IMR-90 (cell line): ENCODE data around the gene SLC38A1. TPM values are rescaled to one million over a fixed set of nuclear protein-coding genes. Genes with fewer than 3 reads are reported as not detected.
A peak's percentile ranks its signal among the peaks of the same experiment; 100 is the strongest.

Source experiments
- ATAC-seq: fragments of 200-7000 bp; cut with Tn5 transposase; 2 replicates; pipeline ENCODE4 v1.9.1; 2020; ENCODE audit warnings: low read depth, mild to moderate bottlenecking, moderate library complexity
- BruUV-seq: library from RNA; stranded (reverse); fragments of 400-500 nt; replicated peaks from 2 replicates; lab custom pipeline; 2021; lab: Mats Ljungman, UMichigan
- CTCF ChIA-PET: fragments of 300-600 bp; formaldehyde crosslinking; extraction: SDS; loops from one replicate; lab custom pipeline; 2021; ENCODE audit warnings: antibody characterized with exemption; lab: Yijun Ruan, JAX
- POLR2A ChIA-PET: fragments of 300-600 bp; sonication (Branson Sonifier 250); formaldehyde crosslinking; loops from one replicate; lab custom pipeline; 2022; ENCODE audit warnings: antibody characterized with exemption; ENCODE audit not compliant: unreplicated experiment; lab: Charles Lee
- DNase-seq: peaks from one replicate; pipeline ENCODE4 v3.0.0; 2013
- H2AFZ ChIP-seq: replicated peaks from 2 replicates; pipeline ENCODE3; 2013; ENCODE audit warnings: low read length, mild to moderate bottlenecking; ENCODE audit not compliant: poor library complexity
- H2AK5ac ChIP-seq: 2 replicates; pipeline ENCODE4 v1.6.1; 2013; ENCODE audit warnings: low read depth, low read length, inconsistent platforms
- H2AK9ac ChIP-seq: replicated peaks from 2 replicates; pipeline ENCODE3; 2013; ENCODE audit warnings: mild to moderate bottlenecking, low read depth, low read length, moderate library complexity; ENCODE audit not compliant: poor library complexity
- H2BK120ac ChIP-seq: 2 replicates; pipeline ENCODE4 v1.6.1; 2013; ENCODE audit warnings: low read depth, low read length, inconsistent platforms
- H2BK15ac ChIP-seq: 3 replicates; pipeline ENCODE4 v1.6.1; 2013; ENCODE audit warnings: low read depth, low read length, inconsistent platforms
- H2BK20ac ChIP-seq: 2 replicates; pipeline ENCODE4 v1.6.1; 2013; ENCODE audit warnings: low read depth, mild to moderate bottlenecking, inconsistent platforms, low read length, moderate library complexity
- H2BK5ac ChIP-seq: 2 replicates; pipeline ENCODE4 v1.6.1; 2013; ENCODE audit warnings: mild to moderate bottlenecking, low read depth, low read length, inconsistent platforms; ENCODE audit not compliant: poor library complexity, severe bottlenecking
- H3K14ac ChIP-seq: replicated peaks from 2 replicates; pipeline ENCODE4 v1.6.1; 2013; ENCODE audit warnings: low read depth, low read length, inconsistent platforms
- H3K18ac ChIP-seq: 2 replicates; pipeline ENCODE4 v1.6.1; 2013; ENCODE audit warnings: low read depth, low read length, control low read depth
- H3K23ac ChIP-seq: 2 replicates; pipeline ENCODE4 v1.6.1; 2013; ENCODE audit warnings: low read depth, low read length, inconsistent platforms
- H3K27ac ChIP-seq: 2 replicates; pipeline ENCODE4 v1.5.1; 2013; ENCODE audit warnings: mild to moderate bottlenecking, control low read depth, low read length; ENCODE audit not compliant: insufficient read depth
- H3K27me3 ChIP-seq: 2 replicates; pipeline ENCODE4 v1.6.1; 2013; ENCODE audit warnings: low read length; ENCODE audit not compliant: control insufficient read depth, insufficient read depth
- H3K36me3 ChIP-seq: 2 replicates; pipeline ENCODE4 v1.6.1; 2013; ENCODE audit warnings: low read length, mixed read lengths; ENCODE audit not compliant: control insufficient read depth, insufficient read depth
- H3K4ac ChIP-seq: 2 replicates; pipeline ENCODE4 v1.6.1; 2013; ENCODE audit warnings: low read depth, low read length, inconsistent platforms
- H3K4me1 ChIP-seq: 2 replicates; pipeline ENCODE4 v1.6.1; 2013; ENCODE audit warnings: low read length, mixed read lengths; ENCODE audit not compliant: control insufficient read depth, insufficient read depth
- H3K4me2 ChIP-seq: 2 replicates; pipeline ENCODE4 v1.6.1; 2013; ENCODE audit warnings: low read depth, mild to moderate bottlenecking, control low read depth, low read length, moderate library complexity
- H3K4me3 ChIP-seq: 2 replicates; pipeline ENCODE4 v1.5.1; 2013; ENCODE audit warnings: low read depth, mild to moderate bottlenecking, control low read depth, low read length, moderate library complexity; ENCODE audit not compliant: insufficient read depth
- H3K56ac ChIP-seq: 2 replicates; pipeline ENCODE4 v1.6.1; 2013; ENCODE audit warnings: low read length, inconsistent platforms; ENCODE audit not compliant: insufficient read depth; ENCODE audit errors: extremely low read depth
- H3K79me1 ChIP-seq, 2 experiments: 2 replicates each; pipeline ENCODE4 v1.6.1; 2013; ENCODE audit warnings: low read length in 2 of 2, inconsistent platforms in 1 of 2, low read depth in 1 of 2
- H3K9ac ChIP-seq: 2 replicates; pipeline ENCODE4 v1.6.1; 2013; ENCODE audit warnings: low read depth, low read length, control low read depth
- H3K9me1 ChIP-seq: 2 replicates; pipeline ENCODE4 v1.6.1; 2013; ENCODE audit warnings: low read length, inconsistent platforms; ENCODE audit not compliant: insufficient read depth
- H3K9me3 ChIP-seq: 2 replicates; pipeline ENCODE4 v1.6.1; 2013; ENCODE audit warnings: low read length; ENCODE audit not compliant: control insufficient read depth, insufficient read depth
- H4K20me1 ChIP-seq: 2 replicates; pipeline ENCODE4 v1.6.1; 2013; ENCODE audit warnings: low read length, inconsistent platforms; ENCODE audit not compliant: insufficient read depth
- H4K5ac ChIP-seq: 2 replicates; pipeline ENCODE4 v1.6.1; 2013; ENCODE audit warnings: mild to moderate bottlenecking, low read depth, low read length, control low read depth
- H4K8ac ChIP-seq, 2 experiments: 2 replicates each; pipeline ENCODE4 v1.6.1; 2013; ENCODE audit warnings: low read depth in 2 of 2, low read length in 2 of 2, control low read depth in 1 of 2, inconsistent platforms in 1 of 2
- H4K91ac ChIP-seq: 2 replicates; pipeline ENCODE4 v1.6.1; 2013; ENCODE audit warnings: low read depth, low read length, inconsistent platforms; ENCODE audit not compliant: insufficient read depth
- CHD1 ChIP-seq: IDR thresholded peaks from 2 replicates; pipeline ENCODE4 v1.6.1; 2012; ENCODE audit warnings: low read depth, low read length, improper control_type of control experiment
- MAFK ChIP-seq: IDR thresholded peaks from 2 replicates; pipeline ENCODE4 v1.6.1; 2012; ENCODE audit warnings: low read depth, low read length, improper control_type of control experiment
- MAZ ChIP-seq: IDR thresholded peaks from 2 replicates; pipeline ENCODE4 v1.6.1; 2012; ENCODE audit warnings: low read depth, mild to moderate bottlenecking, low read length, improper control_type of control experiment, moderate library complexity, borderline replicate concordance
- MXI1 ChIP-seq: IDR thresholded peaks from 2 replicates; pipeline ENCODE4 v1.6.1; 2012; ENCODE audit warnings: low read depth, mild to moderate bottlenecking, low read length, moderate library complexity, borderline replicate concordance
- NFE2L2 ChIP-seq: fragments of 150-350 bp; IDR thresholded peaks from 2 replicates; pipeline ENCODE4 v1.6.1; 2016; ENCODE audit warnings: low read depth, mild to moderate bottlenecking, low read length
- POLR2A ChIP-seq: IDR thresholded peaks from 2 replicates; pipeline ENCODE4 v1.6.1; 2012; ENCODE audit warnings: mild to moderate bottlenecking, low read depth, low read length
- RCOR1 ChIP-seq: IDR thresholded peaks from 2 replicates; pipeline ENCODE4 v1.6.1; 2012; ENCODE audit warnings: mild to moderate bottlenecking, low read length, improper control_type of control experiment; ENCODE audit not compliant: insufficient replicate concordance
- RFX5 ChIP-seq: IDR thresholded peaks from 2 replicates; pipeline ENCODE4 v1.8.0; 2012; ENCODE audit warnings: low read depth, mild to moderate bottlenecking, low read length, moderate library complexity
- WGBS, 2 experiments: methylation state at CpG; one replicate each; pipeline versions ENCODE4 v1.1.5 to v1.1.7; 2013; ENCODE audit warnings: missing lambda C conversion rate in 2 of 2; ENCODE audit not compliant: insufficient read length in 1 of 2; ENCODE audit errors: extremely low coverage in 2 of 2; 5-methylcytosine and 5-hydroxymethylcytosine counted together
- dilution Hi-C: fragments of 300-500 bp; cut with HindIII; formaldehyde crosslinking; loops from one replicate; pipeline ENCODE4 v1.14.3; 2018; ENCODE audit warnings: low sequenced_read_pairs; ENCODE audit not compliant: unreplicated experiment
- in situ Hi-C: fragments of 300-500 bp; cut with MboI; formaldehyde crosslinking; loops from 3 replicates; pipeline ENCODE4 v1.14.3; 2019; ENCODE audit warnings: low sequenced_read_pairs, inconsistent platforms, mixed read lengths
- intact Hi-C: fragments of 100-400 bp; cut with micrococcal nuclease; formaldehyde crosslinking; loops from 2 replicates; pipeline ENCODE4 v1.10.0; 2022
- polyA plus RNA-seq, 3 experiments: library from polyadenylated mRNA; depleted of rRNA; stranded (reverse); fragments of >200 nt; gene quantifications; 2 replicates each; pipeline ENCODE4 v1.2.3, GENCODE V29; 2012; ENCODE audit warnings: low replicate concordance in 1 of 3
- total RNA-seq: library from RNA; depleted of rRNA; stranded (reverse); fragments of >200 nt; gene quantifications from 2 replicates; pipeline ENCODE4 v1.2.3, GENCODE V29; 2012
- TF ChIP-seq, protein P1 (sequence below): conservative IDR thresholded peaks from 2 replicates; pipeline ENCODE4 v1.5.1; 2012; ENCODE audit warnings: mild to moderate bottlenecking, low read depth, low read length, improper control_type of control experiment
- TF ChIP-seq, protein P2 (sequence below): fragments of 150-350 bp; IDR thresholded peaks from 2 replicates; pipeline ENCODE4 v1.6.1; 2016; ENCODE audit warnings: low read depth, mild to moderate bottlenecking, low read length, moderate library complexity, borderline replicate concordance

The SLC38A1 gene
- total and polyA plus RNA-seq, 2 of the 4 experiments (the other 2 are of a cell fraction), result 22.8 to 61.5 TPM

- H3K27me3 ChIP-seq, result no peaks in the 10 kb centered on the region
- POLR2A ChIA-PET, result no interaction called here
- H4K8ac ChIP-seq, result no peak overlapping the region
- no peak for TF ChIP-seq CHD1
- no peak for TF ChIP-seq MXI1
- TF ChIP-seq, protein P1, sequence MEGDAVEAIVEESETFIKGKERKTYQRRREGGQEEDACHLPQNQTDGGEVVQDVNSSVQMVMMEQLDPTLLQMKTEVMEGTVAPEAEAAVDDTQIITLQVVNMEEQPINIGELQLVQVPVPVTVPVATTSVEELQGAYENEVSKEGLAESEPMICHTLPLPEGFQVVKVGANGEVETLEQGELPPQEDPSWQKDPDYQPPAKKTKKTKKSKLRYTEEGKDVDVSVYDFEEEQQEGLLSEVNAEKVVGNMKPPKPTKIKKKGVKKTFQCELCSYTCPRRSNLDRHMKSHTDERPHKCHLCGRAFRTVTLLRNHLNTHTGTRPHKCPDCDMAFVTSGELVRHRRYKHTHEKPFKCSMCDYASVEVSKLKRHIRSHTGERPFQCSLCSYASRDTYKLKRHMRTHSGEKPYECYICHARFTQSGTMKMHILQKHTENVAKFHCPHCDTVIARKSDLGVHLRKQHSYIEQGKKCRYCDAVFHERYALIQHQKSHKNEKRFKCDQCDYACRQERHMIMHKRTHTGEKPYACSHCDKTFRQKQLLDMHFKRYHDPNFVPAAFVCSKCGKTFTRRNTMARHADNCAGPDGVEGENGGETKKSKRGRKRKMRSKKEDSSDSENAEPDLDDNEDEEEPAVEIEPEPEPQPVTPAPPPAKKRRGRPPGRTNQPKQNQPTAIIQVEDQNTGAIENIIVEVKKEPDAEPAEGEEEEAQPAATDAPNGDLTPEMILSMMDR, result no peak
- TF ChIP-seq MAZ, result no peak
- TF ChIP-seq RFX5, result no peak
- no peak for TF ChIP-seq POLR2A
- TF ChIP-seq, protein P2, sequence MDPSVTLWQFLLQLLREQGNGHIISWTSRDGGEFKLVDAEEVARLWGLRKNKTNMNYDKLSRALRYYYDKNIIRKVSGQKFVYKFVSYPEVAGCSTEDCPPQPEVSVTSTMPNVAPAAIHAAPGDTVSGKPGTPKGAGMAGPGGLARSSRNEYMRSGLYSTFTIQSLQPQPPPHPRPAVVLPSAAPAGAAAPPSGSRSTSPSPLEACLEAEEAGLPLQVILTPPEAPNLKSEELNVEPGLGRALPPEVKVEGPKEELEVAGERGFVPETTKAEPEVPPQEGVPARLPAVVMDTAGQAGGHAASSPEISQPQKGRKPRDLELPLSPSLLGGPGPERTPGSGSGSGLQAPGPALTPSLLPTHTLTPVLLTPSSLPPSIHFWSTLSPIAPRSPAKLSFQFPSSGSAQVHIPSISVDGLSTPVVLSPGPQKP, result no peak
- TF ChIP-seq NFE2L2, result no peak
- TF ChIP-seq MAFK, result no peak
- TF ChIP-seq RCOR1, result no peak
- no peaks in the 10 kb centered on the region for H3K9me3 ChIP-seq
- H3K14ac ChIP-seq, result no peak overlapping the region
- intact Hi-C loops, result loop anchor here (10.0 kb wide), 2 partner anchors 169 to 191 kb away; partner anchors contain the start of gene SCAF11
- BruUV-seq, result no TSS peak
- H2BK20ac ChIP-seq, result no peak overlapping the region
- dilution Hi-C loops, result no loop called here
- 100% methylated on average over 1 of the region's 3 CpGs; no CpG with 5 or more reads in 1 of the 2 experiments for whole genome bisulfite sequencing, 2 experiments
- H3K9me1 ChIP-seq, result peaks cover 10% of the 10 kb centered on the region; the same call in 1 of the 2 replicates
- no peak overlapping the region for H2BK15ac ChIP-seq
- no peak overlapping the region for H3K4ac ChIP-seq
- CTCF ChIA-PET, result no interaction called here
- in situ Hi-C loops, result no loop called here
- H4K5ac ChIP-seq, result no peak overlapping the region
- no peak overlapping the region for H2BK5ac ChIP-seq
- H4K91ac ChIP-seq, result no peak overlapping the region
- no peak overlapping the region for H2AFZ ChIP-seq
- peaks cover 0 to 13% of the 10 kb centered on the region in 2 experiments; a peak in 3 of 4 replicates for H3K79me1 ChIP-seq
- H3K56ac ChIP-seq, result no peak overlapping the region
- no peak overlapping the region for H3K9ac ChIP-seq
- H3K4me1 ChIP-seq, result peaks cover 4% of the 10 kb centered on the region
- no peak overlapping the region for H2AK5ac ChIP-seq
- H3K4me3 ChIP-seq, result no peak overlapping the region
- no peak overlapping the region for H3K27ac ChIP-seq
- H2AK9ac ChIP-seq, result peak overlapping the region; percentile 15
- no peak for DNase-seq
- no peak overlapping the region for H3K18ac ChIP-seq
- peaks cover 7% of the 10 kb centered on the region; the same call in 1 of the 2 replicates for H4K20me1 ChIP-seq
- no peak overlapping the region for H3K23ac ChIP-seq
- H3K4me2 ChIP-seq, result no peak overlapping the region
- ATAC-seq, result no peak
- H2BK120ac ChIP-seq, result no peak overlapping the region
- H3K36me3 ChIP-seq, result peaks cover 7% of the 10 kb centered on the region
These were observed 83.2 kb downstream of the SLC38A1 start for GRCh38 chr12:46185686-46186085.
